Astrocyte (in vitro differentiated cells and primary cell): Measurements from ENCODE around the gene FAM171A2. TPM values are rescaled to one million over a fixed set of nuclear protein-coding genes. Genes with fewer than 3 reads are reported as not detected.
"Not testable (repeated sequence)": the region's sequence is repeated elsewhere in the genome, so short reads cannot be mapped to it uniquely, and the experiment has no call there.

ENCODE experiments used
- DNase-seq: peaks from one replicate; pipeline ENCODE4 v3.0.0-alpha.2; 2010; ENCODE audit warnings: low read depth
- FAIRE-seq: peaks from 2 replicates; lab custom pipeline; 2011; peaks lifted over from hg19 to GRCh38; lab: Jason Lieb, UNC
- H2AFZ ChIP-seq: 2 replicates; pipeline ENCODE4 v1.6.0; 2012; ENCODE audit warnings: low read depth, low read length, inconsistent platforms
- H3K27ac ChIP-seq: 2 replicates; pipeline ENCODE4 v1.5.1; 2011; ENCODE audit warnings: low read depth, low read length, inconsistent platforms
- H3K27me3 ChIP-seq: 2 replicates; pipeline ENCODE4 v1.6.0; 2011; ENCODE audit warnings: low read length, inconsistent platforms; ENCODE audit not compliant: insufficient read depth
- H3K36me3 ChIP-seq: 2 replicates; pipeline ENCODE4 v1.5.1; 2011; ENCODE audit warnings: low read length, inconsistent platforms; ENCODE audit not compliant: insufficient read depth
- H3K4me1 ChIP-seq: 2 replicates; pipeline ENCODE4 v1.5.1; 2011; ENCODE audit warnings: low read length, inconsistent platforms; ENCODE audit not compliant: insufficient read depth
- H3K4me2 ChIP-seq: 2 replicates; pipeline ENCODE4 v1.6.0; 2012; ENCODE audit warnings: low read length, inconsistent platforms
- H3K4me3 ChIP-seq: 2 replicates; pipeline ENCODE4 v1.5.1; 2011; ENCODE audit warnings: low read depth, mild to moderate bottlenecking, low read length, inconsistent platforms; ENCODE audit not compliant: insufficient read depth
- H3K79me2 ChIP-seq: 2 replicates; pipeline ENCODE4 v1.6.0; 2012; ENCODE audit warnings: mild to moderate bottlenecking, low read length, inconsistent platforms; ENCODE audit not compliant: insufficient read depth
- H3K9ac ChIP-seq: 2 replicates; pipeline ENCODE4 v1.6.0; 2012; ENCODE audit warnings: mild to moderate bottlenecking, low read length, inconsistent platforms
- H3K9me3 ChIP-seq: 2 replicates; pipeline ENCODE4 v1.5.1; 2012; ENCODE audit warnings: low read depth, mild to moderate bottlenecking, low read length, inconsistent platforms; ENCODE audit not compliant: insufficient read depth
- H4K20me1 ChIP-seq: 2 replicates; pipeline ENCODE4 v1.6.0; 2012; ENCODE audit warnings: low read length, inconsistent platforms; ENCODE audit not compliant: insufficient read depth
- H3K27ac Mint-ChIP-seq: one replicate; pipeline ENCODE4 v1.8.0; 2021; ENCODE audit warnings: mild to moderate bottlenecking, mixed read lengths; ENCODE audit not compliant: unreplicated experiment
- H3K27me3 Mint-ChIP-seq: one replicate; pipeline ENCODE4 v1.8.0; 2021; ENCODE audit warnings: low read depth, mixed read lengths; ENCODE audit not compliant: unreplicated experiment
- H3K36me3 Mint-ChIP-seq: one replicate; pipeline ENCODE4 v1.8.0; 2021; ENCODE audit warnings: low read depth, mixed read lengths; ENCODE audit not compliant: unreplicated experiment
- H3K4me1 Mint-ChIP-seq: one replicate; pipeline ENCODE4 v1.8.0; 2021; ENCODE audit warnings: low read depth, mixed read lengths; ENCODE audit not compliant: unreplicated experiment
- H3K4me3 Mint-ChIP-seq: one replicate; pipeline ENCODE4 v1.8.0; 2021; ENCODE audit warnings: mild to moderate bottlenecking, moderate library complexity, mixed read lengths; ENCODE audit not compliant: unreplicated experiment
- H3K9me3 Mint-ChIP-seq: one replicate; pipeline ENCODE4 v1.8.0; 2021; ENCODE audit warnings: mild to moderate bottlenecking, mixed read lengths; ENCODE audit not compliant: unreplicated experiment
- EZH2 ChIP-seq: IDR thresholded peaks from 2 replicates; pipeline ENCODE4 v1.6.1; 2012; ENCODE audit warnings: mild to moderate bottlenecking, low read length, inconsistent platforms; ENCODE audit not compliant: insufficient read depth
- total RNA-seq: library from RNA; stranded (reverse); gene quantifications from 2 replicates; pipeline ENCODE4 v1.2.1, GENCODE V29; 2021
- TF ChIP-seq, protein P1 (sequence below): IDR thresholded peaks from 2 replicates; pipeline ENCODE4 v1.5.1; 2011; ENCODE audit warnings: low read depth, mild to moderate bottlenecking, inconsistent platforms, low read length, moderate library complexity; ENCODE audit not compliant: insufficient read depth

The FAM171A2 gene
- total RNA-seq, 1 donor from 2014 or later = 18.2 TPM

DNA sequence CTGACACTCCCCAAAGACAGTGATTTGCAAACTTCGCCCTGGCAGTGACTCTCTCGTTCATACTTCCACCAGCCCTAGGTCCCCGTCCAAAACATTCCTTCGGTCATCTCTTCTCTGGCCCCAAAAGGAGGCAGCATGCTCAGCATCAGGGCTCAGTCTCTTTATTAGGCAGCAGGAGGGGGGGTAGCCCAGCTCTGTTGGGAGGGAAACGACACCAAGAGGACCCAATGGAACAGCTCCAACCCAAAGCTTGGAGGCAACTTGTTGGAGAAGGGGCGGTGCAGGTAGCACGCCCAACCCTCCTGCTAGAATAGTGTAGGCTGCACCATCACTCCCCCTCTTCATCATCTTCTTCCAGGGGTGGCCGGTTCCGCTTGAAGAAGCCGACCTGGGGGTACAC lies 8.4 kb upstream of the FAM171A2 start:
- Histone ChIP-seq H3K4me1 (no peaks in the 10 kb centered on the region), H3K79me2 (no peaks in the 10 kb centered on the region), H2AFZ (no peak overlapping the region), H4K20me1 (no peaks in the 10 kb centered on the region), H3K4me2 (no peak overlapping the region), H3K4me3 (no peak overlapping the region), H3K9me3 (no peaks in the 10 kb centered on the region), H3K27ac (no peak overlapping the region), H3K9ac (no peak overlapping the region), H3K36me3 (no peaks in the 10 kb centered on the region), H3K27me3 (peaks cover 3% of the 10 kb centered on the region)
- H3K27ac Mint-ChIP-seq = no peak overlapping the region
- H3K4me1 Mint-ChIP-seq = no peaks in the 10 kb centered on the region
- no peaks in the 10 kb centered on the region for H3K36me3 Mint-ChIP-seq
- no peak for TF ChIP-seq EZH2
- TF ChIP-seq, protein P1, sequence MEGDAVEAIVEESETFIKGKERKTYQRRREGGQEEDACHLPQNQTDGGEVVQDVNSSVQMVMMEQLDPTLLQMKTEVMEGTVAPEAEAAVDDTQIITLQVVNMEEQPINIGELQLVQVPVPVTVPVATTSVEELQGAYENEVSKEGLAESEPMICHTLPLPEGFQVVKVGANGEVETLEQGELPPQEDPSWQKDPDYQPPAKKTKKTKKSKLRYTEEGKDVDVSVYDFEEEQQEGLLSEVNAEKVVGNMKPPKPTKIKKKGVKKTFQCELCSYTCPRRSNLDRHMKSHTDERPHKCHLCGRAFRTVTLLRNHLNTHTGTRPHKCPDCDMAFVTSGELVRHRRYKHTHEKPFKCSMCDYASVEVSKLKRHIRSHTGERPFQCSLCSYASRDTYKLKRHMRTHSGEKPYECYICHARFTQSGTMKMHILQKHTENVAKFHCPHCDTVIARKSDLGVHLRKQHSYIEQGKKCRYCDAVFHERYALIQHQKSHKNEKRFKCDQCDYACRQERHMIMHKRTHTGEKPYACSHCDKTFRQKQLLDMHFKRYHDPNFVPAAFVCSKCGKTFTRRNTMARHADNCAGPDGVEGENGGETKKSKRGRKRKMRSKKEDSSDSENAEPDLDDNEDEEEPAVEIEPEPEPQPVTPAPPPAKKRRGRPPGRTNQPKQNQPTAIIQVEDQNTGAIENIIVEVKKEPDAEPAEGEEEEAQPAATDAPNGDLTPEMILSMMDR = no peak
- no peak overlapping the region for H3K4me3 Mint-ChIP-seq
- FAIRE-seq (no peak), DNase-seq (no peak)
- peaks cover 25% of the 10 kb centered on the region for H3K27me3 Mint-ChIP-seq
- H3K9me3 Mint-ChIP-seq = no peaks in the 10 kb centered on the region

- H3K4me3 Mint-ChIP-seq = not testable (repeated sequence)
These were observed 5.9 kb upstream of the FAM171A2 start for GRCh38 chr17:44369414-44370023.

GRCh38 chr17:44368391-44369243 lies 5.0 kb upstream of the FAM171A2 start:
- not testable (repeated sequence) for H3K36me3 Mint-ChIP-seq, H3K4me3 Mint-ChIP-seq, H3K9me3 ChIP-seq, H3K9me3 Mint-ChIP-seq, H2AFZ ChIP-seq, H3K4me1 Mint-ChIP-seq, H3K36me3 ChIP-seq, DNase-seq, H3K4me2 ChIP-seq, H3K79me2 ChIP-seq, H3K27ac ChIP-seq, H3K27ac Mint-ChIP-seq, H4K20me1 ChIP-seq, H3K9ac ChIP-seq, H3K4me1 ChIP-seq, H3K4me3 ChIP-seq, FAIRE-seq
- H3K27me3 Mint-ChIP-seq = peaks cover 35% of the 10 kb centered on the region
- H3K27me3 ChIP-seq = peaks cover 13% of the 10 kb centered on the region

More at GRCh38 chr17:44369414-44370023, 5.9 kb upstream of the FAM171A2 start:
- not testable (repeated sequence) for H3K4me2 ChIP-seq, H4K20me1 ChIP-seq, H3K9me3 Mint-ChIP-seq, H3K9ac ChIP-seq, H3K27ac ChIP-seq, H3K9me3 ChIP-seq, FAIRE-seq, H3K4me1 Mint-ChIP-seq, H2AFZ ChIP-seq, H3K36me3 ChIP-seq, H3K4me1 ChIP-seq, H3K36me3 Mint-ChIP-seq, H3K79me2 ChIP-seq, H3K4me3 ChIP-seq, H3K27ac Mint-ChIP-seq, DNase-seq
- peaks cover 13% of the 10 kb centered on the region for H3K27me3 ChIP-seq
- H3K27me3 Mint-ChIP-seq = peaks cover 39% of the 10 kb centered on the region
